Caki2 (cell line): Measurements from ENCODE around the gene P3H2. TPM values are rescaled to one million over a fixed set of nuclear protein-coding genes. Genes with fewer than 3 reads are reported as not detected.

Source experiments
- DNase-seq: peaks from one replicate; pipeline ENCODE4 v3.0.0-alpha.2; 2015; ENCODE audit warnings: low read depth
- in situ Hi-C: cut with HindIII; loops from 2 replicates; pipeline ENCODE4 v1.10.0; 2016; ENCODE audit warnings: low sequenced_read_pairs, low pct_unique_long_range_greater_than_20kb, mixed read lengths
- total RNA-seq: library from RNA; depleted of rRNA; stranded (reverse); fragments of >200 nt; shearing (Covaris generic); gene quantifications from 2 replicates; pipeline ENCODE4 v1.2.3, GENCODE V29; 2014; ENCODE audit warnings: low replicate concordance

P3H2 gene
- total RNA-seq, 1 experiment from 2014 or later: 185 TPM

DNA sequence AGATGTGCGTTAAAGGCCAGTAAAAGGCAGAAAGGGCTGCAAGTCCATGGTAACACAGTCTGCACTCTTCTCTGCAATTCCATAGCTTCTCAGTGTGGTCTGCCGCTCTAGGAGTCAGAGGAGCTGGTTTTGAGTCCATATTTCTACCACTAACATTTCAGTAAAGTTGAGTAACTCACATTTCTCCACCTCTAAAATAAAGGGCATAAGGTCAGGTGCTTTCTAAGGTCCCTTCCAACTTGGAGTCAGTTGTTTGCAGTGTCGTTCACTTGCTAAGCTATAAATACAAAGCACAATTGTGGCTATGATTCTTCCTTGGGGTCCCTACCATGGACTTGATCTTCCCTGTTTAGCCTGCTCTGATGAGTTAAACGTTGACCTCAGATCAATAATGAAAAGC lies 171.1 kb downstream of the P3H2 start:
- in situ Hi-C loops: no loop called here
- DNase-seq: no peak

DNA sequence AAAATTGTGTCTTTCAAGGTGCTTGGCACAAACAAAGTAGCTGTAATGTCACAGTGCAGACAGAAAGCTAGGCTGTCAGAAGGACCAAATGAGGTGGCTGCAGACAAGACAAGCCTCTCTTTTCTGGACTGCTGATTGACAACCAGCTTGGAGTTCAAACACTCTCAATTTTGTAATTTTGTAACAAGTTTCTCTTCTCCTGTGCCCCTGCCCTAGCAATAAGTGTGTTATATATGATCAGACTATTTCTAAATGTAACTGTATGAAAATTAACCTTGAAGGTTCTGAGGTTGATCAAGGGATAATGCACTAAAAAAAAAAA lies 172.0 kb downstream of the P3H2 start:
- DNase-seq: no peak
- in situ Hi-C loops: no loop called here

DNA sequence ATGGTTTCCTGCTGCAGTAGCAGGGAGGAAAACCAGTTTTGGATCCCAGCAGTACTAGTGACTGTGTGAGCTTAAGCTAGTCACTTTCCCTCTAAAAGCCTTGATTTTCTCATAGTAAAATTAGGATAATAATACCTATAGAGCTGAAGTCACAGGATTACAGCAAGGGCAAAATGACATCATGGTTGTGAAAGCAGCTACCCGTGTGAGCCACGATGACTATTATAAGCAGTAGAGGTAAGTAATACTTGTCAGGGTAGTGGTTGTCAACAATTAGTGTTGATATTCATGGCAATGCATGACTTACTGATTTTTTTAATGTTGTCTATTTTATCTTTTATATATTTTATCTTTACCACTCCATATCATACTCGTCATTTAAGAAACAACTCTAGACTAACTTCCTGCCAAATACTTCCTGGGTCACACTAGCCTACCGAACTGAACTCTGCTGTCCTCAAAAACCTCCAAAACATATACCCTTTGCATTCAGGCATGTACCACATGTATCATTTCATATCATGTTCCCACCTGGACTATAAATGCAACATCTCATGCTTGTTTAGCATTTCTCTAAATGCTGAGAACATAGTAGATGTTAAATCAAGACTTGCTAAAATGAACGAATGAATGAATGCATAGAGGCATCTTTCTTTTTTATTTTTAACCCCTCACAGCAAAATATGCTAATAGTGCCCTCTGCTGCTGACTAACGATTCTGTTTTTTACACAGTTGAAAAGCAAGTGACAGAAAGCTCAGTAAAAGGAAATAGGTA lies 172.6 kb downstream of the P3H2 start:
- peak; percentile 79 for DNase-seq
- in situ Hi-C loops: no loop called here

DNA sequence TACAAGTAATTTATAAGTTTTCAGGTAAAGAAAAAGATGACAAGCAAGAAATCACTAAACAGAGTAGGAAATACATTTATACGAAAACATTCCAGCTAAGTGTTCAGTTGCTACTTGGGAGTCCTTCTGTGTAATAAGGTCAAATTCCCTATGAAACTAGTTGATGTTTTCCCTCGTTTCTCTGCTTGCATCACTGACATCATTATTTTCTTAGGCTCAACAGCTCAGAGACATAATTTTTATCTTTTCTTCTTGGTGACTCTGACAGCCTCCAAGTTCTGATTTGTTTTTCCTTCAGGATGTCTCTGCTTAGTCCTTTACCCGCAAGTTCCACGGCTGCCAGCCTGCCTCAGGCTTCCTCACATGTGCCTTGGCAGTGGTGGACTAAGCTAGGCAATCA lies 173.6 kb downstream of the P3H2 start:
- peak; percentile 65 for DNase-seq
- in situ Hi-C loops: no loop called here

DNA sequence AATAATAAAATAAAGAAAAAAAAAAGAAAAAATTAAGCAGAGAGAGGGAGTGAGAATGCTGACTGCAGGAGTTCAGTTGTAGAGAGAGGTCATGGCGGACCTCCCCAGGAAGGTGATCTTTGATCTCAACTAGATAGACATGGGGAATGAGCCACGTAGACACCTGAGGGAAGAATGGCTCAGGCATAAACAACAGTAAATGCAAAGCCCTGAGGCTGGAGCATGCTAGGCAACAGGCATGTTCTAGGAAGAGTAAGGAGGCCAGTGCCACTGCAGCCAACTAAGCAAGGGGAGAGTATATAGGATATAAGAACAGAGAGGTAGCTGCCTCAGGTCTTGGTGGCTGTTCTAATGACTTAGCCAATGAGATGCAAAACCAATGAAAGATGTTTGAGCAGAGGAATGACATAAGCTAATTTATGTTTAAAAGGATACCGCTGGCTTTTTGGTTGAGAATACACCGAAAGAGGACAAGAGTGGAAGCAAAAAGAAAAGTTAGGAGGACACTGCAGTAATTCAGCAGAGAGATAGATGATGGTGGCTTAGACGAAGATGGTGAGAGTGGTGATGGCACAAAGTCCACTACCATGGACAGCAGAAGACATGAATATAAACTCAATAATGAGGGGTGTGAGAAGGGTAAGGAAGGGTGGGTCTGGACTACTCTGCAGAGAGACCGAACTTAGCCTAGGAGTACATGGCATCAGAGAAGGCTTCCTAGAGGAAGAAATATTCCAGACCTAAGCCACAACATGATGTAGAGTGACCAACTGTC lies 174.6 kb downstream of the P3H2 start:
- in situ Hi-C loops: no loop called here

DNA sequence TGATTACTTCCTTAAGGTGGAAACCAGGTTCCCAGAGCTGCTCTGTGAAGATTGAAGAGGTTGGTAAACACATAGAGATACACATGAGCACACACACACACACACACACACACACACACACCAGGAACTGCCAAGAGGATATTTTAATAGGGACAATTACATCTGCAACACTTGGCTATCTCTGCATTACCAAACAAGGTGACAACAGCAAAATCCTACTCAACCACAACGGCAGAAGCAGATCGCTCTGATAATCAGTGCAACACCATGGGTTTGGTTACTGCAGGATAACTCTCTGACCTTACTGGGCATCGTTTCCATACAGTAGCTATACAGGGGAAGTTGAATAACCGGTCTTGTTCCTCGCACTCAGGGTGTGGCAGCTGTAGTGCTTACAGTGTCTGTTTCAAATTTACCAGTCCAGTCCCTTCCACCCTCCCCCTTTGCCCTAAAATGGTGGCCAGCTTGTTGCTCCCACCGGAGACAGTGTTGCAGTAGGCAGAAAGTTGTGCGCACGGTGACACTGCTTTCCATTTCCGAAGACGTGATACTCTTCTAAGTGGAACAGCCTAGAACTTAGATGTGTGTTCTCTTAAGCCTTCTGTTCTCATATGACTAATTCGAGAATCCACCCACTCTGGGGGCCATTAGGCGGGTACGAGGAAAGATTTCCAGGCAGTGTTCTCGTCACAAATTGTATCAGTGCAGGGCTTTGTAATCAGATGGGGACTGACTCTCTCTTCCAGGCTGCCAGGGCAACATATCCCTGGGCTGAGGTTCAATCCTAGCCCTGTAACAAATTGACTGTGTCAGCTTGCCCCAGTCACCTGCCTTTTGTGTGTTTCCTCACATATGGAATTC lies 176.2 kb downstream of the P3H2 start:
- peak; percentile 58 for DNase-seq
- in situ Hi-C loops: no loop called here

More for the DNA sequence above, 174.6 kb downstream of the P3H2 start:
- no peak for DNase-seq

DNA sequence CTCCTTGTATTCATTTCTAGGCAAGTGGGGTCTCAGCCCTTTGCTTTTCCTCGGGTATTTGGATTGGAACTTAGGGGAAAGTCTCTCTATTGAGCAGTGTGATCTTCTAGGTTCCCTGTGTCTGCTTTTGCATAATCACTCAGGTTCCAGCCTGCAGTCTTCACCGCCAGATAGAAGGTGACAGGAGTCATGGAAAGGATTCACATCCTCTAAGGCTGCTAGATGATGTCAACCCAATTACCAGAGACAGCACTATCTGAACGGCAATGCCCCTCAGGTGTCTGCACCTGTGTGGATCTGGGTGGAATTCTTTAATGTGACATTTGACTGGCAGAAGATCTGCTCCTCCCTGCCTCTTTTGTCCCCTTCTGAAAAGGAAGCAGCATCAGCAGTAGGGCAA lies 177.7 kb downstream of the P3H2 start:
- in situ Hi-C loops: no loop called here
- no peak for DNase-seq

DNA sequence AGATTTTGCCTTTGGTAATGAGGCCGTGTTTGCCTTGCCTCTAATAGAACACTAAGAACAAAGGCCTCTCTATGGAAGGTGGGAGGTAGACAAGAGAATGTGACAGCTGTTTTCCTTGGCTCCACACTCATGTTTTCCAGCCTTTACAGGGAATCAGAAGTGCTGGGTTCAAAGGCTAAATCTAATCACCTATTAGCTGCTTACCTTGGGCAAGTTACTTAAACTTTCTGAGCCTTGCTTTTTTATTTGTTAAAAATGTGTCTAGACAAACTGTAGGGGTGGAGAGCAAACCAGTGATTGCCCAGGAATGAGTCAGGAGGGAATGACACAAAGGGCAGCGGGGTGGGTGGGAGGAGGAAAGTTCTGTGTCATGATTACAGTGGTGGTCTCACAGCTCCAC lies 179.0 kb downstream of the P3H2 start:
- in situ Hi-C loops: no loop called here
- DNase-seq: peak; percentile 97

DNA sequence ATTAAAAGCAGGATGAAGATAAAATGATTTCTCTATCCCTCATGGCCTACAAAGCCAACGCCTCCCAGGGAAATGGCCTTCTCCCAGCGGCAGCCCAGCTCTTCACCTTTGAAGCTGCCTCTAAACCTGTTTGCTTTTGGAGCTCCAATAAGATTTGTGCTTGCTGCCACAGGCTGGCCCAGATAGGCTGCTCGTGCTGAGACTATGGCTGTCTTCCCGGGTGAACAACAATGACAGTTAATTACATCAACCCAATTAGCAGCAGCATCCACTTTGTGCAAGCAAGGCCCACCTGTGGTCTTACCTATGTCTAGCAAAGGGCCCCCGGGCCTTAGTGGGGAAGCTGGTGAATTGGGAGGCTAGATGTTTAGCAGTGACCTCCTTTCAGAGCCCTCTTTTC lies 179.6 kb downstream of the P3H2 start:
- no peak for DNase-seq
- in situ Hi-C loops: no loop called here

DNA sequence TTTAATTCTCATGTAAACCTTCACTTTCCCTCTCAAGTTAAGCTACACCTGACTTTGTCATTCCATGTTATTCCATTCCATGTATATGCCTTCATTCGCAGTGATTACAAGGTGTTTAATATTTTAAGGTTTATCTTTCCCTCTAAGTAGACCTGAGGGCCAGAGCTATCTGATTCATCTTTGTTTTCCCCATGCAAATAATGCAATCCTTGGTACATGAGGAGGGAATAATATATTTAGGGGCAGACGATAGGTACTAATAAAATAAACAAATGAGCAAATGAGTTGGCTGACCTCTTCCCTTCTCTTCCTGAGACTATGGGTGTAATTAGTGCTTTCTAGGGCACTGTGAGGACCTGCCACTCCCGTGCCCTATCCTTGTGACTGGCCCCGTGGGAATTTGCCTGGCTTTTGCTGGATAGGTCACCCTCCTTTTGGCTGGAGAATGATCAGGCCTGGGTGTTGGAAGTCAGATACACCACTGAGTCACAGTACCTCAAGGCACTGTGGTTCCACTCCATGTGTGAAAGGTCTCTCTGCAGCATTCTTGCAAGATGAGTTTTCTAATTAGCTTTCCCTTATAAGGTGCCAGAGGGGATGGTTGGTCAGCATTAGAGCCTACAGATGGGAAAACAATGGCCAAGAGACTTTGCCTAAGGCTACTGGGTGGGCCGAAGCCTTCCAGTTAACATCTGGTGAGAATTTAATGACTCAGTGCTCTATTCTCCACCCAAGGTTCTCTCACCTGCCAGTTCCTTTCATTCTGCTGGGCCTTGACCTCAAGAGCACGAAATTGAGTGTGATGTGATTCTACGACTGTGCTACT lies 183.2 kb downstream of the P3H2 start:
- peak; percentile 100 for DNase-seq
- in situ Hi-C loops: no loop called here

DNA sequence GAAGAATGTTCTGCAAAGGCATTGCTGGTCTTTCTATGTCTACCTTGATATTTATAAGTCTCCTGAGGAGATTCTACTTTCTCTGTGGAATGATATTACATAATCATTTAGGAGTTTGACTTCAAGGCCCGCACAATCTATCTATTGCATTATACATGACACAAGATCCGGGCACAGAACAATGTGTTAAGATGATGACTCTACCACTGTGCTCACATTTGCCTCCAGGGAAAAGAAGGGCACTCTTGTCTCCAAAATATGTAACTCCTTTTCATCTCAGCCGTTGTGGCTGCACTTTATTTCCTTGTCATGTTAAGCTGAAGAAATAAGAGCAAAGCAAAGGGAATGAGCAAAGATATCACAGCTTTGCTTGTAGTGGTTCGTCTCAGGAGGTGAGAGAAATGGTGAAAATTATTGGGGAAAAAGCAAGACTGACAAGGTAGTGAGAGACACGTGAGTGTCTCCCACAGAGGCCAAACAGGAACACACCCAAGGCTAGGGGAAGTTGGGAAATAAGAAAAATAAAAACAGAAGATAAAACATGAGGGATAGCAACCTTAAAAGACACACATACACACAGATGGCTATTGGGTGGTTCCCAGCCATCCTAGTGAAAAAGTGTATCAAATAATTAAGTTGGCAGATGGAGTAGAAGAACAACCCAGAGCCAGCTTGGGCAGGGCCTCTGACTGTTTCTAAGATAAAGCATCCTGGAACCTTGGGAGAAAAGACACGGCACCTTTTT lies 184.3 kb downstream of the P3H2 start:
- in situ Hi-C loops: no loop called here
- DNase-seq: no peak

DNA sequence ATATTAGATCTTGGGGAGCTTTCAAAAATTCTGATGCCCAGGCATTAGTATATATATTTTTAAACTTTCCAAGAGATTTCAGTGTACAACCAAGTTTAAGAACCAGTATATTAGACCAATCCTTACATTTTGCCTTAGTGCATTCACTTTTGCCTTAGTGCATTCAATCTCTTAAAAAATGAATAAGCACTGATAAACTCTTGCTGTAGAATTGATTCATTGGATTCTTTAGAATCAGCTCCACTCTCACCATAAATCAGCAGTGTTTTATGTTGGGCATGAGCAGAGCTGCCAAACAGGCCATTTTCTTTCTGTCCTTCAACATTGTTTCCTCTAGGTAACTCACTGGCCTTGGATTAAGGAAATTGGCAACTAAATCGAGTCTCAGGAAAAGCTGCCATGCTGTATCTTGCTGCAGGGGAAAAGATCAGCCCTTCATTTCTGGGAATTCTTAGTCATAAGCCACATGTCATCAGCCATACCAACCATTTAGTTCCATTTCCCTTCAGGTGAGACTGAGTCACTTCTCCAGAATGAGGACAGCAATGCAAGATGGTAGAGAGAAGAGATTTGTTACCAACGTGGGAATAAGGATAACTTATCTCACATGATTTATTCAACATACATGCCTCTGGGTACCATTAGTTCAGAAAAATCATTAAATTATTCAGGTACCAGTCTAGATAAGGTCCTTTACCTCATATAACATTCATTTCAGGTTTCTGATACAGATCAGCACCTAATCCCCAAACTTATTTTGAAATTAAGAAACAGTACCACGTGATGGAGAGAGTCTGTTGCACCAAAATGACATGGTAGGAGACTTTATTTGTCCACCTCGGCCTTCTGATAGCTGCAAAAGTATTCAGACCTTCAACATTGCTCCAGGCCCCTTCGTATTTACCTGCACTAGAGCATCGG lies 192.5 kb downstream of the P3H2 start:
- DNase-seq: no peak
- in situ Hi-C loops: no loop called here

DNA sequence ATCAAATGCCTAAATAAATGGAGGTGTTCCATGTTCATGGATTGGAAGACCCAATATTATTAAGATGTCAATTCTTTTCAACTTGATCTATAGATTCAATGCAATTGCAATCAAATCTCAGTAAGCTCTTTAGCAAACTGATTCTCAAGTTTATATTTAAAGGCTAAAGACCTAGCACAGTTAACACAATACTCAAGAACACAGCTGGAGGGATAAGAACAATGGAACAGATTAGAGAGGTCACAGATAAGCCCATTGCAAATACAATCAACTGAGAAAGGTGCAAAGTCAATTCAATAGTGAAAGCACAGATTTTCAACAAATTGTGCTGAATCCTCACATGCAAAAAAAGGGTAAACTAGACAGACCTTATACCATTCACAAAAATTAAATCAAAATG lies 198.9 kb downstream of the P3H2 start:
- in situ Hi-C loops: no loop called here
- no peak for DNase-seq

DNA sequence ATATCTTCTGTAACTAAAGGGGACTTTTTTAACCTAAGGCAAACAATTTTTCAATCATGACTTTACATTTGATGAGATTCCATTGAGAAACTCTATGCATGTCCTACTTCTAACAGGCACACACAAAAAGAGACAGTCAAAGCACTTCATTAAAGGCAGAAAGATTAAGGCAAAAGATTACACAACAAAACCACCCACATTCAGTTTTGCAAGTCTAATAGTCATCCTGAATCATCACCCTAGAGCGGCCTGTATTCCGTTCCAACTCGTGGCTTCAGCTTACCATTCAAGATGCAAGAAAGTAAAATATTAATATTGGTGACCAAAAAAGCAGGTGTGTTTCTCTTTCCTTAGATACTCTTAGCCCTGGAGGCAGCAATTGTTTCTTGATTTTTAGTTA lies 205.9 kb downstream of the P3H2 start:
- in situ Hi-C loops: no loop called here
- DNase-seq: peak; percentile 81

DNA sequence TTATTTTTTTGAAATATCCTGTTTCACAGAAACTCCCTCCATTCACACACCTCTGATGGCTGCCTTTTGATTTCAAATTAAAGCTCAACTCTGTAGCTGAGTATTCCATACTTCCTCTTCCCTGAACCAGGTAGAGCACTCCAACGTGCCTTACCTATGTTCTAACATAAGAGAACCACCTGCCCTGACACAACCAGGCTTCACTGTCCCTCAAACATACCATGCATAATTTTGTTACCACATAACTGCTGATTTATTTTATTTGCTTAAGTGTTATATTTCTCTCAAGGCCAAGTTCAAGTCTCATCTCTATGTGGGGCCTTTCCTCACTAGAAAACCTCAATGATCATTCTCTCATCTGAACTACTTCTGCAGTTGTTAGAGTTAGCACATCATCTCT lies 209.7 kb downstream of the P3H2 start:
- in situ Hi-C loops: no loop called here

DNA sequence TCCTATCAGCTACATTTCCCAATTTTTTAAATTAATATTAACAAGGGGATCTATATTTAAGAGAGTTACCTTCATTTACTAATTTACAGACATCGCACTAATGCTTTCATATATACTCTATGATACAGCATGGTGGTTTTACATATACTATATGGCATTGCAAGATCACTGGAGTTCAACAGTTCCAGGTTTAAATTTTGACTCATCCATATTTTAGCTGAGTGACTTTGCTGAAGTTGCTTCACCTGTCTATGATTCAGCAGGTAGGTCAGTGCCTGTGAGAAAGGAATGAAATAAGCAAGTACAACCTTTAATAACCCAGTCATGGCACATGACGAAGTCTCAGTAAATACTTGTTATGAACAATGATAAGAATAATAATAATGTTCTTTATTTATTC lies 211.1 kb downstream of the P3H2 start:
- in situ Hi-C loops: no loop called here

More for the DNA sequence above, 209.7 kb downstream of the P3H2 start:
- no peak for DNase-seq

DNA sequence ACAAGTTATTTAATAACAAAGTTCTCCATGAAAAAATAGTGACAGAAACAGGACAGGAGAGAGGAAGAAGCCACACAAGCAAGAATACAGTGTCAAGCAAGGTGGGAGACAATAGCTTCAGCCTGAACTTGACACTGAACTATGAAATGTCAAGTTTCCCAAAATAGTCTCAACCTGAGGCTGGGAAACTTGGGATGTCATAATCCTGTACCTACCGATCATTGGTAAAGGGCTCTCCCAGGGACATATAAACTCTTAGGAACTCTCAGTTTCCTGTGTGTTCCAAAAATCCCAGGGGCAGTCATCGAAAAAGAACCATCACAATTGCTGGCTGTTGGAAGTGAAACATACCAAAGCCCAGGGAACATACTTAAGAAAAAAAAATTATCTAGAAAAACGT lies 211.6 kb downstream of the P3H2 start:
- in situ Hi-C loops: no loop called here
- DNase-seq: no peak

More for the DNA sequence above, 211.1 kb downstream of the P3H2 start:
- no peak for DNase-seq
